DMS53 treated with DMSO at 0.1 percent for 48 hours (cell line): ENCODE measurements around the gene PALLD.
"Not testable (repeated sequence)": the region's sequence is repeated elsewhere in the genome, so short reads cannot be mapped to it uniquely, and the experiment has no call there.

Source experiments
- DNase-seq: peaks from one replicate; lab custom pipeline; 2025; ENCODE audit not compliant: unreplicated experiment; lab: John Stamatoyannopoulos, UW

The PALLD gene

GRCh38 chr4:168496834-168497233 lies at the start of gene PALLD:
PALLD (plus strand) TSS chr4:168497052.
- peak; percentile 13 for DNase-seq

GRCh38 chr4:168449063-168449462 lies 47.8 kb upstream of the PALLD start:
- not testable (repeated sequence) for DNase-seq

GRCh38 chr4:168449719-168450452 lies 47.0 kb upstream of the PALLD start:
- no peak for DNase-seq

GRCh38 chr4:168451331-168451730 lies 45.5 kb upstream of the PALLD start:
- DNase-seq: no peak

- peak; percentile 78 for DNase-seq
Measured at GRCh38 chr4:168451744-168452390, 45.0 kb upstream of the PALLD start.

- DNase-seq: no peak
Measured at GRCh38 chr4:168453146-168453545, 43.7 kb upstream of the PALLD start.

- DNase-seq: not testable (repeated sequence)
Measured at GRCh38 chr4:168458256-168458655, 38.6 kb upstream of the PALLD start.

GRCh38 chr4:168461821-168462220 lies 35.0 kb upstream of the PALLD start:
- no peak for DNase-seq

- DNase-seq: no peak
Measured at GRCh38 chr4:168472920-168473319, 23.9 kb upstream of the PALLD start.

GRCh38 chr4:168474660-168475320 lies 22.1 kb upstream of the PALLD start:
- no peak for DNase-seq

- DNase-seq: peak; percentile 1
Measured at GRCh38 chr4:168475745-168476144, 21.1 kb upstream of the PALLD start.

GRCh38 chr4:168478868-168479267 lies 18.0 kb upstream of the PALLD start:
- DNase-seq: no peak

GRCh38 chr4:168480931-168481611 lies 15.8 kb upstream of the PALLD start:
- DNase-seq: peak; percentile 60

GRCh38 chr4:168483811-168484210 lies 13.0 kb upstream of the PALLD start:
- DNase-seq: no peak

- no peak for DNase-seq
Measured at GRCh38 chr4:168484626-168485025, 12.2 kb upstream of the PALLD start.

GRCh38 chr4:168485156-168485910 lies 11.5 kb upstream of the PALLD start:
- no peak for DNase-seq

GRCh38 chr4:168486912-168487281 lies 10.0 kb upstream of the PALLD start:
- DNase-seq: no peak

- DNase-seq: no peak
Measured at GRCh38 chr4:168487282-168488035, 9.4 kb upstream of the PALLD start.

- no peak for DNase-seq
Measured at GRCh38 chr4:168488869-168489274, 8.0 kb upstream of the PALLD start.

GRCh38 chr4:168489616-168490015 lies 7.2 kb upstream of the PALLD start:
- DNase-seq: no peak
